PC-9 (cell line): ENCODE measurements around the gene OSM.

Experiments used
- CTCF ChIP-seq: fragments of 200-600 bp; sonication (generic); conservative IDR thresholded peaks from 2 replicates; pipeline ENCODE4 v1.6.1; 2017; ENCODE audit warnings: mixed run types, antibody characterized with exemption, mild to moderate bottlenecking, moderate library complexity
- EZH2 ChIP-seq: fragments of 200-600 bp; sonication (generic); IDR thresholded peaks from 2 replicates; pipeline ENCODE4 v1.8.0; 2017; ENCODE audit warnings: antibody characterized with exemption, low read depth

GRCh38 chr22:30272781-30273601, 6.3 kb upstream of the OSM start:
- TF ChIP-seq CTCF (no peak), EZH2 (no peak)
